Measurements from ENCODE around the gene UBTF. TPM values are rescaled to one million over a fixed set of nuclear protein-coding genes. Genes with fewer than 3 reads are reported as not detected.

The UBTF gene, protein sequence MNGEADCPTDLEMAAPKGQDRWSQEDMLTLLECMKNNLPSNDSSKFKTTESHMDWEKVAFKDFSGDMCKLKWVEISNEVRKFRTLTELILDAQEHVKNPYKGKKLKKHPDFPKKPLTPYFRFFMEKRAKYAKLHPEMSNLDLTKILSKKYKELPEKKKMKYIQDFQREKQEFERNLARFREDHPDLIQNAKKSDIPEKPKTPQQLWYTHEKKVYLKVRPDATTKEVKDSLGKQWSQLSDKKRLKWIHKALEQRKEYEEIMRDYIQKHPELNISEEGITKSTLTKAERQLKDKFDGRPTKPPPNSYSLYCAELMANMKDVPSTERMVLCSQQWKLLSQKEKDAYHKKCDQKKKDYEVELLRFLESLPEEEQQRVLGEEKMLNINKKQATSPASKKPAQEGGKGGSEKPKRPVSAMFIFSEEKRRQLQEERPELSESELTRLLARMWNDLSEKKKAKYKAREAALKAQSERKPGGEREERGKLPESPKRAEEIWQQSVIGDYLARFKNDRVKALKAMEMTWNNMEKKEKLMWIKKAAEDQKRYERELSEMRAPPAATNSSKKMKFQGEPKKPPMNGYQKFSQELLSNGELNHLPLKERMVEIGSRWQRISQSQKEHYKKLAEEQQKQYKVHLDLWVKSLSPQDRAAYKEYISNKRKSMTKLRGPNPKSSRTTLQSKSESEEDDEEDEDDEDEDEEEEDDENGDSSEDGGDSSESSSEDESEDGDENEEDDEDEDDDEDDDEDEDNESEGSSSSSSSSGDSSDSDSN
- 78.1 TPM for polyA plus RNA-seq (2013, experiment 1 of 2)
- 78.4 TPM for polyA plus RNA-seq (2013, experiment 2 of 2)

DNA sequence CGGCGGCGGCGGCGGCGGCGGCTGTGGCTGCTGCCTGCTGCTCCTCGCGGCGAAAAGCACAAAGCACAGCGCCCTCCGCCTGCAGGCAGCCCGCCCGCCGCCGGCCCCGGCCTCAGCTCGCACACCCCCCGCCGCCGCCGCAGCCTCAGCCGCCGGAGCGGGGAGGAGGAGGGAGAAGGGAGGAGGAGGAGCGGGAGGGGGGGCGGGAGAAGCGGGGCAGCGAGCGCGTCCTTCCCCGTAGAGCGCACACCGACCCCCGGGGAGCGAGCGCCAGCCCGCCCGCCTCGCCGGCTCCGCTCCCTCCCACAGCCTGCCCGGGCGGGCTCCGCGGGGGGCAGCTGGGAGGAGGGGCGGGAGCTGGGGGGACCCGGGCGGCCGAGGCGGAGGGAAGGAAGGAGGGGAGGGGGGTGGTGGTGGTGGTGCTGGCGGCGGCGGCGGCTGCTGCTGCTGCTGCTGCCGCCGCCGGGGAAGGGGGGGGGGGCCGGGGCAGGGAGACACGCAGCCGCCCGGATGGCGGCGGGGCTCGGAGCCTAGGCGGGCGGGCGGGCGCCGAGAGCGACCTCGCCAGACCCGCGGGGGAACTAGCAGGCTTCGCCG, at the start of gene UBTF:
TSS of gene UBTF (minus strand) at position 60 of the 597 bp plus-strand sequence. CDS start 1,446 bp downstream, outside the sequence.
- no peaks in the 10 kb centered on the region for H3K27me3 ChIP-seq (ENCODE audit: insufficient read depth, low read length, poor library complexity)
- no peak within 1 kb of the TSS for H2AK5ac ChIP-seq (ENCODE audit: low read length)
- WGBS (ENCODE audit: extremely low coverage, insufficient coverage, low lambda C conversion rate), result no CpG with 5 or more reads among the region's 76 CpGs
- peak within 1 kb of the TSS; percentile 83 for H2BK120ac ChIP-seq (ENCODE audit: low read depth, low read length)
- peak; percentile 87 for DNase-seq
- H3K18ac ChIP-seq (ENCODE audit: low read length), result peak within 1 kb of the TSS; percentile 99
- peaks cover 13% of the 10 kb centered on the region for H3K79me1 ChIP-seq (ENCODE audit: low read length)
- no peaks in the 10 kb centered on the region for H3K4me1 ChIP-seq (ENCODE audit: control insufficient read depth, low read depth, low read length)
- H3K23ac ChIP-seq (ENCODE audit: low read length), result peak within 1 kb of the TSS; percentile 90
- peaks cover 25% of the 10 kb centered on the region for H3K79me2 ChIP-seq (ENCODE audit: control insufficient read depth, insufficient read depth, low read length)
- H4K8ac ChIP-seq (ENCODE audit: low read depth, low read length), result peak within 1 kb of the TSS; percentile 92
- no peak within 1 kb of the TSS for H2BK15ac ChIP-seq (replicated peaks; ENCODE audit: low read depth)
- peak within 1 kb of the TSS; percentile 97 for H3K56ac ChIP-seq (ENCODE audit: low read length)
- H2BK5ac ChIP-seq (ENCODE audit: low read length), result peak within 1 kb of the TSS; percentile 81
- peak within 1 kb of the TSS; percentile 97 for H3K9ac ChIP-seq (ENCODE audit: low read length)
- H3K27ac ChIP-seq (ENCODE audit: low read depth, low read length), result peak within 1 kb of the TSS; percentile 99
- H3K4me2 ChIP-seq (ENCODE audit: low read length), result peak within 1 kb of the TSS; percentile 56
- H3K36me3 ChIP-seq (ENCODE audit: control insufficient read depth, insufficient read depth, low read length), result peaks cover 13% of the 10 kb centered on the region
- H3K4me3 ChIP-seq (ENCODE audit: low read length), result peak within 1 kb of the TSS; percentile 84
- no peak within 1 kb of the TSS for H4K5ac ChIP-seq (ENCODE audit: low read length)
- peak within 1 kb of the TSS; percentile 97 for H3K4ac ChIP-seq (ENCODE audit: low read depth, low read length)

GRCh38 chr17:44268709-44269534, 49.4 kb upstream of the UBTF start:
- no peaks in the 10 kb centered on the region for H3K79me1 ChIP-seq (ENCODE audit: low read length)
- H3K9ac ChIP-seq (ENCODE audit: low read length), result no peak overlapping the region
- whole genome bisulfite sequencing (ENCODE audit: extremely low coverage, insufficient coverage, low lambda C conversion rate), result no CpG with 5 or more reads among the region's 11 CpGs
- H2AK5ac ChIP-seq (ENCODE audit: low read length), result no peak overlapping the region
- H3K4me2 ChIP-seq (ENCODE audit: low read length), result no peak overlapping the region
- no peak for DNase-seq
- H3K4me3 ChIP-seq (ENCODE audit: low read length), result no peak overlapping the region
- no peak overlapping the region for H3K56ac ChIP-seq (ENCODE audit: low read length)
- no peak overlapping the region for H3K27ac ChIP-seq (ENCODE audit: low read depth, low read length)
- H2BK5ac ChIP-seq (ENCODE audit: low read length), result no peak overlapping the region
- H3K4me1 ChIP-seq (ENCODE audit: control insufficient read depth, low read depth, low read length), result no peaks in the 10 kb centered on the region
- H3K27me3 ChIP-seq (ENCODE audit: insufficient read depth, low read length, poor library complexity), result no peaks in the 10 kb centered on the region
- no peak overlapping the region for H2BK15ac ChIP-seq (replicated peaks; ENCODE audit: low read depth)
- H4K5ac ChIP-seq (ENCODE audit: low read length), result no peak overlapping the region
- no peak overlapping the region for H3K23ac ChIP-seq (ENCODE audit: low read length)
- no peak overlapping the region for H3K18ac ChIP-seq (ENCODE audit: low read length)
- no peaks in the 10 kb centered on the region for H3K79me2 ChIP-seq (ENCODE audit: control insufficient read depth, insufficient read depth, low read length)
- no peak overlapping the region for H2BK120ac ChIP-seq (ENCODE audit: low read depth, low read length)
- no peak overlapping the region for H3K4ac ChIP-seq (ENCODE audit: low read depth, low read length)
- H3K36me3 ChIP-seq (ENCODE audit: control insufficient read depth, insufficient read depth, low read length), result no peaks in the 10 kb centered on the region
- H4K8ac ChIP-seq (ENCODE audit: low read depth, low read length), result no peak overlapping the region

DNA sequence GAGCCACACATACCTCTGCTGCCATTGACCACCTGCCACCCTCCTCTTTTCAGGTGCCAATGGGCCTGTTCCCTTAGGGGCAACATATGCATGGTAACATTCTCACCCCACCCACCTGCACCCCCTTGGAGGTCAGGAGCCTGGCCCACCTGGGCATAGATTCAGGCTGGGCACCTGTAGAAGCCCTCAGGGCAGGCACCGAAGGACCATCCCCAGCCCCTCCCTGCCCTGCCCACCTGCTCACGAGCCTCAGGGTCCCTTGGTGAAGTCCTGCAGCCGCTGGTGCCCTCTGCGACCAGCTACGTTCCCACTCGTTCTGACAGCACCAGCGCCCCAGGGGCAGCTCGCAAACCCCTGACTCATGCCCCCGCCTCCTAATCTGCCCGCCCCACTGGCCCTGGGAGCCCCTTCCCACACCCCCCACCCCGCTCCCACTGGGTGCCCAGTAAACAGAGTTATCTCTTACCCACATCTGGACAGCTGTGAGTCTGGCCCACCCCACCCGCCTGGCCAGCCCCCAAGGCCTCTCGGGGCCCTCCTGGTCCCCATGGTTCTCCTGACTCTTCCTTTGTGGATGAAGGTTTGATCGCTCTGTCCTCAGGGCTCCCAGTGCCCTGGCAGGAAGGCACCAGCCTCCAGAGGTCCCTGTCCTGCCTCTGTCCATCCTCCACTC, 48.5 kb upstream of the UBTF start, which contains the start of gene SLC4A1:
TSS of gene SLC4A1 (minus strand) at position 318 of the 673 bp plus-strand sequence. CDS start 5,269 bp downstream, outside the sequence.
- no peak within 1 kb of the TSS for H4K8ac ChIP-seq (ENCODE audit: low read depth, low read length)
- H3K4me3 ChIP-seq (ENCODE audit: low read length), result no peak within 1 kb of the TSS
- no peak within 1 kb of the TSS for H3K4ac ChIP-seq (ENCODE audit: low read depth, low read length)
- H2BK15ac ChIP-seq (replicated peaks; ENCODE audit: low read depth), result no peak within 1 kb of the TSS
- DNase-seq, result no peak
- H2BK5ac ChIP-seq (ENCODE audit: low read length), result no peak within 1 kb of the TSS
- no peaks in the 10 kb centered on the region for H3K4me1 ChIP-seq (ENCODE audit: control insufficient read depth, low read depth, low read length)
- no peak within 1 kb of the TSS for H3K9ac ChIP-seq (ENCODE audit: low read length)
- no peak within 1 kb of the TSS for H3K23ac ChIP-seq (ENCODE audit: low read length)
- no peak within 1 kb of the TSS for H4K5ac ChIP-seq (ENCODE audit: low read length)
- no peak within 1 kb of the TSS for H3K56ac ChIP-seq (ENCODE audit: low read length)
- no peaks in the 10 kb centered on the region for H3K79me2 ChIP-seq (ENCODE audit: control insufficient read depth, insufficient read depth, low read length)
- WGBS (ENCODE audit: extremely low coverage, insufficient coverage, low lambda C conversion rate), result no CpG with 5 or more reads among the region's 14 CpGs
- no peaks in the 10 kb centered on the region for H3K27me3 ChIP-seq (ENCODE audit: insufficient read depth, low read length, poor library complexity)
- H2BK120ac ChIP-seq (ENCODE audit: low read depth, low read length), result no peak within 1 kb of the TSS
- no peak within 1 kb of the TSS for H3K27ac ChIP-seq (ENCODE audit: low read depth, low read length)
- H3K4me2 ChIP-seq (ENCODE audit: low read length), result no peak within 1 kb of the TSS
- H3K79me1 ChIP-seq (ENCODE audit: low read length), result no peaks in the 10 kb centered on the region
- no peak within 1 kb of the TSS for H2AK5ac ChIP-seq (ENCODE audit: low read length)
- no peak within 1 kb of the TSS for H3K18ac ChIP-seq (ENCODE audit: low read length)
- no peaks in the 10 kb centered on the region for H3K36me3 ChIP-seq (ENCODE audit: control insufficient read depth, insufficient read depth, low read length)

- H3K18ac ChIP-seq (ENCODE audit: low read length), result no peak overlapping the region
- no peak overlapping the region for H3K27ac ChIP-seq (ENCODE audit: low read depth, low read length)
- no peak overlapping the region for H3K56ac ChIP-seq (ENCODE audit: low read length)
- H3K4me3 ChIP-seq (ENCODE audit: low read length), result no peak overlapping the region
- H3K4ac ChIP-seq (ENCODE audit: low read depth, low read length), result no peak overlapping the region
- no peak overlapping the region for H2BK120ac ChIP-seq (ENCODE audit: low read depth, low read length)
- no peak overlapping the region for H4K5ac ChIP-seq (ENCODE audit: low read length)
- H3K79me2 ChIP-seq (ENCODE audit: control insufficient read depth, insufficient read depth, low read length), result no peaks in the 10 kb centered on the region
- no peak for DNase-seq
- no peak overlapping the region for H2BK5ac ChIP-seq (ENCODE audit: low read length)
- H2AK5ac ChIP-seq (ENCODE audit: low read length), result no peak overlapping the region
- H3K23ac ChIP-seq (ENCODE audit: low read length), result no peak overlapping the region
- no peaks in the 10 kb centered on the region for H3K27me3 ChIP-seq (ENCODE audit: insufficient read depth, low read length, poor library complexity)
- H4K8ac ChIP-seq (ENCODE audit: low read depth, low read length), result no peak overlapping the region
- WGBS (ENCODE audit: extremely low coverage, insufficient coverage, low lambda C conversion rate), result no CpG with 5 or more reads among the region's 5 CpGs
- no peaks in the 10 kb centered on the region for H3K79me1 ChIP-seq (ENCODE audit: low read length)
- H2BK15ac ChIP-seq (replicated peaks; ENCODE audit: low read depth), result no peak overlapping the region
- no peak overlapping the region for H3K4me2 ChIP-seq (ENCODE audit: low read length)
- no peaks in the 10 kb centered on the region for H3K4me1 ChIP-seq (ENCODE audit: control insufficient read depth, low read depth, low read length)
- no peak overlapping the region for H3K9ac ChIP-seq (ENCODE audit: low read length)
- no peaks in the 10 kb centered on the region for H3K36me3 ChIP-seq (ENCODE audit: control insufficient read depth, insufficient read depth, low read length)
Observed at GRCh38 chr17:44267165-44267455, 47.6 kb upstream of the UBTF start.

Data from mesendoderm (in vitro differentiated cells).